T-helper 1 cell treated with Interleukin-12 subunit alpha and Interleukin-12 subunit beta and Interleukin-4 antibody, amounts not matched to agents 30 ng/mL and 1 ng/mL, for 36 hours (primary cell): Measurements from ENCODE around the gene RGS14. TPM values are rescaled to one million over a fixed set of nuclear protein-coding genes. Genes with fewer than 3 reads are reported as not detected.
"Not testable (repeated sequence)": the region's sequence is repeated elsewhere in the genome, so short reads cannot be mapped to it uniquely, and the experiment has no call there.

Source experiments
- intact Hi-C: fragments of 100-400 bp; cut with micrococcal nuclease; formaldehyde crosslinking; loops from one replicate; pipeline ENCODE4 v1.15.1; 2024
- total RNA-seq: library from RNA; stranded (reverse); gene quantifications from 2 replicates; pipeline ENCODE4 v1.2.3, GENCODE V29; 2022

The RGS14 gene
- total RNA-seq, 1 donor from 2014 or later: 90.9 TPM

GRCh38 chr5:177396807-177397206, 39.1 kb downstream of the RGS14 start:
- intact Hi-C loops: no loop called here

GRCh38 chr5:177397875-177398390, 40.2 kb downstream of the RGS14 start:
- intact Hi-C loops: no loop called here

GRCh38 chr5:177399997-177400868, 42.5 kb downstream of the RGS14 start, which contains the start of gene PFN3:
Gene PFN3, minus strand, starts transcription at chr5:177400661. Its CDS starts 85 bp downstream, at chr5:177400576.
- intact Hi-C loops: no loop called here

GRCh38 chr5:177402271-177403043, 44.7 kb downstream of the RGS14 start:
- intact Hi-C loops: loop anchor here (1.0 kb wide), 5 partner anchors 12 to 288 kb away; partner anchors contain the start of gene PDLIM7

GRCh38 chr5:177403102-177403791, 45.5 kb downstream of the RGS14 start:
- intact Hi-C loops: loop anchor here (1.0 kb wide), 4 partner anchors 13 to 289 kb away; no protein-coding TSS in a partner anchor

- intact Hi-C loops: loop anchor here (1.0 kb wide), 5 partner anchors 14 to 290 kb away; no protein-coding TSS in a partner anchor
Measured at GRCh38 chr5:177403792-177404640, 46.3 kb downstream of the RGS14 start.

GRCh38 chr5:177404641-177405179, 47.0 kb downstream of the RGS14 start:
- intact Hi-C loops: loop anchor here (1.0 kb wide), 1 partner anchor 21 kb away; no protein-coding TSS in a partner anchor

- intact Hi-C loops: no loop called here
Measured at GRCh38 chr5:177405312-177405711, 47.6 kb downstream of the RGS14 start.

- intact Hi-C loops: no loop called here
Measured at GRCh38 chr5:177405805-177406204, 48.1 kb downstream of the RGS14 start.

- intact Hi-C loops: no loop called here
Measured at GRCh38 chr5:177409043-177409801, 51.5 kb downstream of the RGS14 start, which contains the start of gene F12. Gene F12, minus strand, starts transcription at chr5:177409564. Its CDS starts 37 bp downstream, at chr5:177409527.

- intact Hi-C loops: no loop called here
Measured at GRCh38 chr5:177410575-177410974, 52.9 kb downstream of the RGS14 start.

- intact Hi-C loops: no loop called here
Measured at GRCh38 chr5:177412603-177413233, 55.0 kb downstream of the RGS14 start.

GRCh38 chr5:177414481-177414880, 56.8 kb downstream of the RGS14 start:
- intact Hi-C loops: no loop called here

GRCh38 chr5:177417081-177417480, 59.4 kb downstream of the RGS14 start:
- intact Hi-C loops: not testable (repeated sequence)

GRCh38 chr5:177419046-177419445, 61.3 kb downstream of the RGS14 start:
- intact Hi-C loops: no loop called here

- intact Hi-C loops: not testable (repeated sequence)
Measured at GRCh38 chr5:177420472-177420871, 62.7 kb downstream of the RGS14 start.

GRCh38 chr5:177421062-177421798, 63.5 kb downstream of the RGS14 start:
- intact Hi-C loops: no loop called here
